ENCODE results near the gene HSP90B1.

HSP90B1 gene

GRCh38 chr12:103936679-103937078, 6.5 kb downstream of the HSP90B1 start:
- H3K36me3 ChIP-seq (replicated peaks in 1 of 2; ENCODE audit: control insufficient read depth in 2 of 2, insufficient read depth in 2 of 2, low read length in 2 of 2), result peaks cover 29 to 99% of the 10 kb centered on the region in 2 donors
- no CpG with 5 or more reads among the region's 3 CpGs for WGBS, 2 donors (ENCODE audit: extremely low coverage in 2 of 2, insufficient read length in 2 of 2, insufficient replicate concordance in 1 of 2)
- H3K4me1 ChIP-seq (ENCODE audit: control insufficient read depth in 2 of 2, insufficient read depth in 1 of 2, low read depth in 1 of 2, low read length in 2 of 2), result peaks cover 0 to 14% of the 10 kb centered on the region in 2 donors
- H3K4ac ChIP-seq (ENCODE audit: low read length), result no peak overlapping the region
- H2BK5ac ChIP-seq (ENCODE audit: low read length), result no peak overlapping the region
- no peak overlapping the region for H2AFZ ChIP-seq (ENCODE audit: low read length)
- no peak overlapping the region for H3K4me2 ChIP-seq (ENCODE audit: insufficient read depth, low read length, poor library complexity, severe bottlenecking)
- H3K79me1 ChIP-seq (ENCODE audit: low read depth, low read length), result no peaks in the 10 kb centered on the region
- H3K14ac ChIP-seq (ENCODE audit: low read length), result no peak overlapping the region
- H2BK15ac ChIP-seq (ENCODE audit: low read length), result no peak overlapping the region
- H3K27ac ChIP-seq (replicated peaks; ENCODE audit: low read length), result no peak overlapping the region
- no peaks in the 10 kb centered on the region for H3K27me3 ChIP-seq (ENCODE audit: control insufficient read depth in 3 of 3, insufficient read depth in 3 of 3, low read depth in 1 of 3, low read length in 3 of 3)
- H3K4me3 ChIP-seq (ENCODE audit: low read length in 2 of 2), result no peak overlapping the region
- H3K9me3 ChIP-seq (replicated peaks in 1 of 2; ENCODE audit: control insufficient read depth in 2 of 2, insufficient read depth in 1 of 2, low read depth in 1 of 2, low read length in 2 of 2), result no peaks in the 10 kb centered on the region
- no peak overlapping the region for H2BK12ac ChIP-seq (ENCODE audit: low read length)
- H4K91ac ChIP-seq (ENCODE audit: low read depth, low read length, poor library complexity), result no peak overlapping the region
- H3K23ac ChIP-seq (ENCODE audit: low read depth, low read length, poor library complexity), result no peak overlapping the region
- no peak overlapping the region for H2BK120ac ChIP-seq (ENCODE audit: low read depth, low read length)
- no peak overlapping the region for H3K9ac ChIP-seq (ENCODE audit: low read depth, low read length, poor library complexity)
- no peak overlapping the region for H2AK5ac ChIP-seq (ENCODE audit: low read depth, low read length)
- no peak overlapping the region for H3K18ac ChIP-seq (ENCODE audit: low read length)
- DNase-seq (ENCODE audit: low spot score), result no peak
- no peak overlapping the region for H4K8ac ChIP-seq (ENCODE audit: low read depth, low read length)

- no CpG with 5 or more reads among the region's 3 CpGs for WGBS, 2 donors (ENCODE audit: extremely low coverage in 2 of 2, insufficient read length in 2 of 2, insufficient replicate concordance in 1 of 2)
- H3K4me1 ChIP-seq (ENCODE audit: control insufficient read depth in 2 of 2, insufficient read depth in 1 of 2, low read depth in 1 of 2, low read length in 2 of 2), result no peaks in the 10 kb centered on the region
- no peak overlapping the region for H3K23ac ChIP-seq (ENCODE audit: low read depth, low read length, poor library complexity)
- no peak overlapping the region for H2BK120ac ChIP-seq (ENCODE audit: low read depth, low read length)
- no peak overlapping the region for H3K14ac ChIP-seq (ENCODE audit: low read length)
- peaks cover 37 to 100% of the 10 kb centered on the region in 2 donors for H3K36me3 ChIP-seq (replicated peaks in 1 of 2; ENCODE audit: control insufficient read depth in 2 of 2, insufficient read depth in 2 of 2, low read length in 2 of 2)
- H4K91ac ChIP-seq (ENCODE audit: low read depth, low read length, poor library complexity), result no peak overlapping the region
- H3K9me3 ChIP-seq (replicated peaks in 1 of 2; ENCODE audit: control insufficient read depth in 2 of 2, insufficient read depth in 1 of 2, low read depth in 1 of 2, low read length in 2 of 2), result no peaks in the 10 kb centered on the region
- no peaks in the 10 kb centered on the region for H3K79me1 ChIP-seq (ENCODE audit: low read depth, low read length)
- H2BK5ac ChIP-seq (ENCODE audit: low read length), result no peak overlapping the region
- H3K9ac ChIP-seq (ENCODE audit: low read depth, low read length, poor library complexity), result no peak overlapping the region
- no peak overlapping the region for H2AFZ ChIP-seq (ENCODE audit: low read length)
- H3K4ac ChIP-seq (ENCODE audit: low read length), result no peak overlapping the region
- no peak for DNase-seq (ENCODE audit: low spot score)
- no peaks in the 10 kb centered on the region for H3K27me3 ChIP-seq (ENCODE audit: control insufficient read depth in 3 of 3, insufficient read depth in 3 of 3, low read depth in 1 of 3, low read length in 3 of 3)
- no peak overlapping the region for H2BK12ac ChIP-seq (ENCODE audit: low read length)
- H2BK15ac ChIP-seq (ENCODE audit: low read length), result no peak overlapping the region
- no peak overlapping the region for H3K27ac ChIP-seq (replicated peaks; ENCODE audit: low read length)
- no peak overlapping the region for H3K4me2 ChIP-seq (ENCODE audit: insufficient read depth, low read length, poor library complexity, severe bottlenecking)
- no peak overlapping the region for H3K18ac ChIP-seq (ENCODE audit: low read length)
- H4K8ac ChIP-seq (ENCODE audit: low read depth, low read length), result no peak overlapping the region
- H3K4me3 ChIP-seq (ENCODE audit: low read length in 2 of 2), result no peak overlapping the region
- H2AK5ac ChIP-seq (ENCODE audit: low read depth, low read length), result no peak overlapping the region
Observed at GRCh38 chr12:103944964-103945363, 14.8 kb downstream of the HSP90B1 start.

DNA sequence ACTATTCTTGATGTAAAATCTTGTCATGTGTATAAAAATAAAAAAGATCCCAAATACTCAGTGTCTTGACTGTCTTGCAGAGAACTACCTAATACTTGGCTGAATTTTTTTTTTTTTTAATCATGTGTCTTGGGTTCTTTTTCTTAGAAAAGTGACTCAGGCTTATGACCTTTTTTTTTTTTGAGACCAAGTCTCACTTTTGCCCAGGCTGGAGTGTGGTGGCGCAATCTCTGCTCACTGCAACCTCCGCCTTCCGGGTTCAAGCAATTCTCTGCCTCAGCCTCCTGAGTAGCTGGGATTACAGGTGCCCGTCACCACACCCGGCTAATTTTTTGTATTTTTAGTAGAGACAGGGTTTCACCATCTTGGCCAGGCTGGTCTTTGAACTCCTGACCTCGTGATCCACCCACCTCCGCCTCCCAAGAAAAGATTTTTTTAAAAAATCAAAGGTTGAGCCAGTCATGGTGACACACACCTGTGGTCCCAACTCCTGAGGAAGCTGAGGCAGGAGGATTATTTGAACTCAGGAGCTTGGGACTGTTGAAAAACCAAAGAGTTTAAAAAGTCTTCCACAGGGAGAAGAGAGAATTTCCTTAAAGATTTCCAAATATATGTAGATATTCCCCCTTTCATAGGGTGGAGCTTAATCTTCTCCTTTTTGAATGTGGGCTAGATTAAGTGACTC, 17.8 kb downstream of the HSP90B1 start:
- Histone ChIP-seq H3K9ac (ENCODE audit: low read depth, low read length, poor library complexity) (no peak overlapping the region), H4K8ac (ENCODE audit: low read depth, low read length) (no peak overlapping the region), H3K4ac (ENCODE audit: low read length) (no peak overlapping the region), H2AK5ac (ENCODE audit: low read depth, low read length) (no peak overlapping the region), H3K27me3 (ENCODE audit: control insufficient read depth in 3 of 3, insufficient read depth in 3 of 3, low read depth in 1 of 3, low read length in 3 of 3) (no peaks in the 10 kb centered on the region), H2BK120ac (ENCODE audit: low read depth, low read length) (no peak overlapping the region), H3K4me2 (ENCODE audit: insufficient read depth, low read length, poor library complexity, severe bottlenecking) (no peak overlapping the region), H3K14ac (ENCODE audit: low read length) (no peak overlapping the region), H3K79me1 (ENCODE audit: low read depth, low read length) (no peaks in the 10 kb centered on the region), H2BK15ac (ENCODE audit: low read length) (no peak overlapping the region), H3K36me3 (replicated peaks in 1 of 2; ENCODE audit: control insufficient read depth in 2 of 2, insufficient read depth in 2 of 2, low read length in 2 of 2) (peaks cover 37 to 100% of the 10 kb centered on the region in 2 donors), H3K18ac (ENCODE audit: low read length) (no peak overlapping the region), H3K4me3 (ENCODE audit: low read length in 2 of 2) (no peak overlapping the region), H2BK5ac (ENCODE audit: low read length) (no peak overlapping the region), H3K9me3 (replicated peaks in 1 of 2; ENCODE audit: control insufficient read depth in 2 of 2, insufficient read depth in 1 of 2, low read depth in 1 of 2, low read length in 2 of 2) (no peaks in the 10 kb centered on the region), H2BK12ac (ENCODE audit: low read length) (no peak overlapping the region), H3K4me1 (ENCODE audit: control insufficient read depth in 2 of 2, insufficient read depth in 1 of 2, low read depth in 1 of 2, low read length in 2 of 2) (no peaks in the 10 kb centered on the region), H3K23ac (ENCODE audit: low read depth, low read length, poor library complexity) (no peak overlapping the region), H2AFZ (ENCODE audit: low read length) (no peak overlapping the region), H4K91ac (ENCODE audit: low read depth, low read length, poor library complexity) (no peak overlapping the region), H3K27ac (replicated peaks; ENCODE audit: low read length) (no peak overlapping the region)
- DNase-seq (ENCODE audit: low spot score), result no peak
- no CpG with 5 or more reads among the region's 7 CpGs for WGBS, 2 donors (ENCODE audit: extremely low coverage in 2 of 2, insufficient read length in 2 of 2, insufficient replicate concordance in 1 of 2)

- no peak overlapping the region for H4K8ac ChIP-seq (ENCODE audit: low read depth, low read length)
- no peak overlapping the region for H2AFZ ChIP-seq (ENCODE audit: low read length)
- H3K79me1 ChIP-seq (ENCODE audit: low read depth, low read length), result no peaks in the 10 kb centered on the region
- no peaks in the 10 kb centered on the region for H3K27me3 ChIP-seq (ENCODE audit: control insufficient read depth in 3 of 3, insufficient read depth in 3 of 3, low read depth in 1 of 3, low read length in 3 of 3)
- no peak overlapping the region for H3K4ac ChIP-seq (ENCODE audit: low read length)
- H3K36me3 ChIP-seq (replicated peaks in 1 of 2; ENCODE audit: control insufficient read depth in 2 of 2, insufficient read depth in 2 of 2, low read length in 2 of 2), result peaks cover 40 to 100% of the 10 kb centered on the region in 2 donors
- H3K4me3 ChIP-seq (ENCODE audit: low read length in 2 of 2), result no peak overlapping the region
- H3K27ac ChIP-seq (replicated peaks; ENCODE audit: low read length), result no peak overlapping the region
- H4K91ac ChIP-seq (ENCODE audit: low read depth, low read length, poor library complexity), result no peak overlapping the region
- H2BK12ac ChIP-seq (ENCODE audit: low read length), result no peak overlapping the region
- no peak for DNase-seq (ENCODE audit: low spot score)
- H3K9me3 ChIP-seq (replicated peaks in 1 of 2; ENCODE audit: control insufficient read depth in 2 of 2, insufficient read depth in 1 of 2, low read depth in 1 of 2, low read length in 2 of 2), result no peaks in the 10 kb centered on the region
- no peak overlapping the region for H3K14ac ChIP-seq (ENCODE audit: low read length)
- H2AK5ac ChIP-seq (ENCODE audit: low read depth, low read length), result no peak overlapping the region
- H3K18ac ChIP-seq (ENCODE audit: low read length), result no peak overlapping the region
- no CpG with 5 or more reads among the region's 13 CpGs for WGBS, 2 donors (ENCODE audit: extremely low coverage in 2 of 2, insufficient read length in 2 of 2, insufficient replicate concordance in 1 of 2)
- no peak overlapping the region for H3K4me2 ChIP-seq (ENCODE audit: insufficient read depth, low read length, poor library complexity, severe bottlenecking)
- H3K9ac ChIP-seq (ENCODE audit: low read depth, low read length, poor library complexity), result no peak overlapping the region
- H3K23ac ChIP-seq (ENCODE audit: low read depth, low read length, poor library complexity), result no peak overlapping the region
- no peak overlapping the region for H2BK5ac ChIP-seq (ENCODE audit: low read length)
- H3K4me1 ChIP-seq (ENCODE audit: control insufficient read depth in 2 of 2, insufficient read depth in 1 of 2, low read depth in 1 of 2, low read length in 2 of 2), result no peaks in the 10 kb centered on the region
- no peak overlapping the region for H2BK15ac ChIP-seq (ENCODE audit: low read length)
- H2BK120ac ChIP-seq (ENCODE audit: low read depth, low read length), result no peak overlapping the region
Observed at GRCh38 chr12:103948746-103949406, 18.7 kb downstream of the HSP90B1 start.

All from neuronal stem cell (in vitro differentiated cells).